Measurements from ENCODE around the gene ABHD4. TPM values are rescaled to one million over a fixed set of nuclear protein-coding genes. Genes with fewer than 3 reads are reported as not detected.

Gene ABHD4, protein sequence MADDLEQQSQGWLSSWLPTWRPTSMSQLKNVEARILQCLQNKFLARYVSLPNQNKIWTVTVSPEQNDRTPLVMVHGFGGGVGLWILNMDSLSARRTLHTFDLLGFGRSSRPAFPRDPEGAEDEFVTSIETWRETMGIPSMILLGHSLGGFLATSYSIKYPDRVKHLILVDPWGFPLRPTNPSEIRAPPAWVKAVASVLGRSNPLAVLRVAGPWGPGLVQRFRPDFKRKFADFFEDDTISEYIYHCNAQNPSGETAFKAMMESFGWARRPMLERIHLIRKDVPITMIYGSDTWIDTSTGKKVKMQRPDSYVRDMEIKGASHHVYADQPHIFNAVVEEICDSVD
- total RNA-seq: 100 to 1,000 TPM in 1 of 2 donors, 10 to 100 TPM in 1; 25.9 to 116 TPM

GRCh38 chr14:22598099-22598895, at the start of gene ABHD4:
Gene ABHD4 (plus strand): TSS chr14:22598300. CDS start chr14:22598307, 7 bp downstream.
- H3K4me3 ChIP-seq: peak within 1 kb of the TSS; percentile 70 to 72
- H3K36me3 ChIP-seq: peaks cover 0 to 1% of the 10 kb centered on the region in 2 donors
- WGBS: under 1% methylated on average over 49 of the region's 49 CpGs
- H3K27ac ChIP-seq: peak within 1 kb of the TSS; percentile 91 to 95
- no peaks in the 10 kb centered on the region for H3K4me1 ChIP-seq (replicated peaks)
- no peaks in the 10 kb centered on the region for H3K27me3 ChIP-seq (replicated peaks; ENCODE audit: insufficient read depth)
- DNase-seq (ENCODE audit: low spot score): peak; percentile 82
- TF ChIP-seq POLR2A (IDR thresholded peaks at IDR 0.05) (peak; percentile 98), POLR2AphosphoS5 (IDR thresholded peaks at IDR 0.05) (peak; percentile 87)
- TF ChIP-seq, protein P1, sequence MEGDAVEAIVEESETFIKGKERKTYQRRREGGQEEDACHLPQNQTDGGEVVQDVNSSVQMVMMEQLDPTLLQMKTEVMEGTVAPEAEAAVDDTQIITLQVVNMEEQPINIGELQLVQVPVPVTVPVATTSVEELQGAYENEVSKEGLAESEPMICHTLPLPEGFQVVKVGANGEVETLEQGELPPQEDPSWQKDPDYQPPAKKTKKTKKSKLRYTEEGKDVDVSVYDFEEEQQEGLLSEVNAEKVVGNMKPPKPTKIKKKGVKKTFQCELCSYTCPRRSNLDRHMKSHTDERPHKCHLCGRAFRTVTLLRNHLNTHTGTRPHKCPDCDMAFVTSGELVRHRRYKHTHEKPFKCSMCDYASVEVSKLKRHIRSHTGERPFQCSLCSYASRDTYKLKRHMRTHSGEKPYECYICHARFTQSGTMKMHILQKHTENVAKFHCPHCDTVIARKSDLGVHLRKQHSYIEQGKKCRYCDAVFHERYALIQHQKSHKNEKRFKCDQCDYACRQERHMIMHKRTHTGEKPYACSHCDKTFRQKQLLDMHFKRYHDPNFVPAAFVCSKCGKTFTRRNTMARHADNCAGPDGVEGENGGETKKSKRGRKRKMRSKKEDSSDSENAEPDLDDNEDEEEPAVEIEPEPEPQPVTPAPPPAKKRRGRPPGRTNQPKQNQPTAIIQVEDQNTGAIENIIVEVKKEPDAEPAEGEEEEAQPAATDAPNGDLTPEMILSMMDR (IDR thresholded peaks at IDR 0.05): peak in 1 of 4 experiments; percentile 8
- no peaks in the 10 kb centered on the region for H3K9me3 ChIP-seq
- intact Hi-C loops (cut with DNase I): loop anchor here (10.0 kb wide), 1 partner anchor 167 kb away; the partner anchor contains the start of gene OXA1L

GRCh38 chr14:22549324-22549962, 48.7 kb upstream of the ABHD4 start:
- Histone ChIP-seq H3K36me3 (no peaks in the 10 kb centered on the region), H3K27ac (no peak overlapping the region), H3K9me3 (no peaks in the 10 kb centered on the region), H3K4me3 (no peak overlapping the region), H3K27me3 (replicated peaks; ENCODE audit: insufficient read depth) (no peaks in the 10 kb centered on the region), H3K4me1 (replicated peaks) (no peaks in the 10 kb centered on the region)
- DNase-seq (ENCODE audit: low spot score): no peak
- no peak for TF ChIP-seq POLR2A (IDR thresholded peaks at IDR 0.05)
- TF ChIP-seq, protein P1 (IDR thresholded peaks at IDR 0.05): no peak
- TF ChIP-seq POLR2AphosphoS5 (IDR thresholded peaks at IDR 0.05): no peak
- WGBS: 78% methylated on average over 6 of the region's 6 CpGs
- intact Hi-C loops (cut with DNase I): no loop called here

- no peak overlapping the region for H3K27ac ChIP-seq
- TF ChIP-seq POLR2AphosphoS5 (IDR thresholded peaks at IDR 0.05): no peak
- TF ChIP-seq, protein P1 (IDR thresholded peaks at IDR 0.05): no peak
- TF ChIP-seq POLR2A (IDR thresholded peaks at IDR 0.05): no peak
- no peak overlapping the region for H3K4me3 ChIP-seq
- intact Hi-C loops (cut with DNase I): no loop called here
- no peaks in the 10 kb centered on the region for H3K9me3 ChIP-seq
- no peaks in the 10 kb centered on the region for H3K27me3 ChIP-seq (replicated peaks; ENCODE audit: insufficient read depth)
- H3K4me1 ChIP-seq (replicated peaks): no peaks in the 10 kb centered on the region
- DNase-seq (ENCODE audit: low spot score): no peak
- 42% methylated on average over 10 of the region's 11 CpGs for WGBS
- H3K36me3 ChIP-seq: no peaks in the 10 kb centered on the region
Measured at GRCh38 chr14:22549981-22550673, 48.0 kb upstream of the ABHD4 start.

- H3K4me1 ChIP-seq (replicated peaks): no peaks in the 10 kb centered on the region
- DNase-seq (ENCODE audit: low spot score): no peak
- H3K27me3 ChIP-seq (replicated peaks; ENCODE audit: insufficient read depth): no peaks in the 10 kb centered on the region
- no peaks in the 10 kb centered on the region for H3K36me3 ChIP-seq
- no peaks in the 10 kb centered on the region for H3K9me3 ChIP-seq
- TF ChIP-seq POLR2A (IDR thresholded peaks at IDR 0.05) (no peak), POLR2AphosphoS5 (IDR thresholded peaks at IDR 0.05) (no peak)
- TF ChIP-seq, protein P1 (IDR thresholded peaks at IDR 0.05): no peak
- H3K4me3 ChIP-seq: no peak overlapping the region
- intact Hi-C loops (cut with DNase I): no loop called here
- 52% methylated on average over 5 of the region's 5 CpGs for WGBS
- no peak overlapping the region for H3K27ac ChIP-seq
Measured at GRCh38 chr14:22551605-22551997, 46.5 kb upstream of the ABHD4 start.

Data from prostate gland (tissue), 2 donors.